GM21723 (cell line): Measurements from ENCODE around the gene ZNF574.
"Not testable (repeated sequence)": the region's sequence is repeated elsewhere in the genome, so short reads cannot be mapped to it uniquely, and the experiment has no call there.

Experiments
- ATAC-seq: cut with Tn5 transposase; IDR thresholded peaks from one replicate; pipeline ENCODE4 v1.9.1; 2021; ENCODE audit warnings: mild to moderate bottlenecking, moderate library complexity; ENCODE audit not compliant: unreplicated experiment

The ZNF574 gene

DNA sequence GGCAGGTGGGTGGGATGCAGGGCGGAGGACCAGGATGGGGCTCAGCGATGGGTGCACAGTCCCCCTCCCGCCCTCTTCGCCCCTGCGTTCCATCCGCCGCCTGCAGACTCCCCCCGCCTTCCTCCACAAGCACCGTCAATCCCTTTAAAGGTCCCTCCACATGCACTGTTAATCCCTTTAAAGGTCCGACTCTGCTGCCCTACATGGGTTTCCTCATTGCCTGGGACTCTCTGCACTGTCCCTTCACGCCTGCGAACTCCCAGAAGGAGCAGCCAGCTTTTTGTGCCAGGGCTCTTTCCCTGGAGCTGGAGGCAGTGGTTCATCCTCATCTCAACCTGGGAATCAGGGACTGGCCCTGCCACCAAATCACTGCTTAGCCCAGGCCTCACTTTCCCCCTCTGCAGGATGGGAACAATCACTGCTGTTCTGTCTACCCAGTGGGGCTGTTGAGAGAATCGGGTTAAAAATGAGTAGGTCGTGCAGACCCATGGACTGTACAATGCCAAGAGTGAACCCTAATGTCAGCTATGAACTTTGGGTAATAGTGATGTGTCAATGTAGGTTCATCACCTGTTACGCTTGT lies 20.4 kb downstream of the ZNF574 start:
- no peak for ATAC-seq

GRCh38 chr19:42097461-42097860 lies 21.5 kb downstream of the ZNF574 start:
- ATAC-seq, result no peak

DNA sequence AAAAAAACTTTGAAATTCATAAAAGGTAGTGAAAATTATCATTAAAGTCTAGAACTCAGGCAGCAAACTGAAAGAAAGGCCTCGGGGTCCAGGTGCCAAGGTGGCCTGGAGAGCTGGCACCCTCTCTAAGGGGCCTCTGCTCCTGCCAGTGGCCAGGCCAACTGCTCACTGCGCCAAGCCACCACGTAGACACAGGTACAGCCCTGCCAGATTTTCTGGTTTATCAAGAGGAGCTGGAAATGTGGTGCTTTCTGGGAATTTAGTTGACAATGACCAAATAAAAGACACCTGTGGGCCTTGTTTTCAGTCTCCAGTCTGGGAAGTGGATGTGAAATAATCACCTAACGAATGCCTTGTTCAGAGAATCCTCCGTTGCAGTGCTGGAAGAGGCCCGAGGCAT lies 22.8 kb downstream of the ZNF574 start:
- no peak for ATAC-seq

- ATAC-seq, result no peak
Measured at GRCh38 chr19:42099336-42099925, 23.5 kb downstream of the ZNF574 start.

DNA sequence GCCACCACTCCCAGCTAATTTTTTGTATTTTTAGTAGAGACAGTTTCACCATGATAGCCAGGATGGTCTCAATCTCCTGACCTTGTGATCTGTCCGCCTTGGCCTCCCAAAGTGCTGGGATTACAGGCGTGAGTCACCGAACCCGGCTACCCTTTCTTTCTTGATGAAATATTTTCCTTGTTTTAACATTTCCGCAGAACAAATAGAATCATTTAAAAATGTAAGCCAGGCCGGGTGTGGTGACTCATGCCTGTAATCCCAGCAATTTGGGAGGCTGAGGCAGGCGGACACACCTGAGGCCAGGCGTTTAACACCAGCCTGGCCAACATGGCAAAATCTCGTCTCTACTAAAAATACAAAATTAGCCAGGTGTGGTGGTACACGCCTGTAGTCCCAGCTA lies 24.3 kb downstream of the ZNF574 start:
- ATAC-seq, result not testable (repeated sequence)

- no peak for ATAC-seq
Measured at GRCh38 chr19:42102877-42103276, 26.9 kb downstream of the ZNF574 start.

DNA sequence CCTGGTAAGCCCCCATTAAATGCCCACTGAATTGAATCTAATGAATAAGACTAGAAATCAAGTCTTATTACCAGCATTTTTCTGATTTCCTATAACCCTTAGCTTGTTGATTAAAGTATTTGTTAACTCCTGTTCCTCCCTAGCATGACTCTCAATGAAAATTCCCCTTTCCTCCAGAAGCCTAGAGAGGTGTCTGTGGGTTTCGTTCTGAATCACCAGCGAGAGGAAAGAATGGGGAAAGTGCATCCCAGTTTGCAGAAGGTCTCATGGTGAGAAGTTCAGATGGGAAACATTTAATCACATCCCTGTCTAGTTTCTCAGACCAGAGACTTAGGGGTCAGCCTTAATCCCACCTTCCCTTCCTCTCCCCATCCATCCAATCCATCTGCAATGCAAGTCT lies 29.4 kb downstream of the ZNF574 start:
- ATAC-seq, result no peak

DNA sequence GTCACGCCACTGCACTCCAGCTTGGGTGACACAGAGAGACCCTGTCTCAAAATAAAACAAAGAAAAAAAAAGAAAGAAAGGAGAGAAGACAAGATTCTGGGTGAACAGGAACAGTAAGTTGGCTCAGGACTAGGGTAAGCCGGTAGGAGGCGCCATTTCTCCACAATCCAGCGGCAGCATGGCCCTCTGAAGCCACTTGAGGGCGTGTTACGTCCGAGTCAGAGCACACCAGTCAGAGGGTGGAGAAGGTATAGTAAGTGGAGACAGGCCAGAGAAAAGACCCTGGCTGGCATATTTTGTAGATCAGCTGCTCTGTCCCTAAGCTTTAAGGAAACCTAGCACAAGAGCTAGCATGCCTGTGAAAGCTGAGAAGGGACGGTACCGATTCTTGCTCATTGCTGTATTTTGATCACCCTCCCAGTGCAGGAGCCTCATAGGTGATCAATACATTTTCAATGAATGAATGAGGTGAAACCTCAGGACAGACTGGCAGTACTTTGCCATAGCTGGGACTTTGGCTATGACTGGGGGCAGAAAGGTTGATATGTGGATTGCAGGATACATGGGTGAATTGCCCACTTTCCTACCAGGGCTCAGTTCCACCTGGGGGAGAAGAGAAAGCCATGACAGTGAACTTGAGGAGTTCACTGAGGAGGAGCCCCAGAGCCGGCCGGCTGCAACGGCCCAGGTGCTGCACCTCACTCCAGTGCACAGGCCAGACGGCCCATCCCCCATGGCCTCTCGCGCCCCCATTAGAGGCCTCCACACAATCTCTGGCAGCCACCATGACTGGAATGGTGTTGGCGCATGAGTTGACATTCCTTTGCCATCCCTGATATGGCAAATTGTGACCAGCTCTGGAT lies 32.8 kb downstream of the ZNF574 start:
- ATAC-seq, result peak; percentile 78

- ATAC-seq, result no peak
Measured at GRCh38 chr19:42109896-42110295, 33.9 kb downstream of the ZNF574 start.

DNA sequence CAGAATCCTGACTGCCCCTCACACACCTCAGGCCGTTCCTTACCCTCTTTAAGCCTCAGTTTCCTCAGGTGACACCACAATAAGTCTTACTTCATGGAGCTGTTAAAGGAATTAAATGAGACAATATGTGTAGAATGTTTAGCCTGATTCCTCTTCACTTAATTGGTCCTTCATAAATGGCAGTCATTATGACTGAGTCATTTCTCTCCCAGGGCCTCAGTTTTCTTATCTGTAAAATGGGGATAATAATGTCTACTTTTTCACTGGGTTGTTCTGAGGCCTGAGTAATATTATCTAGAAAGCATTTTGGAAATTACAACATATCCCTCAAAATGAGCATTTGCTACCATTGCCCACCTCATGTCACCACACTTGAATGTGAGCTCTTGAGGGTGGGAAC lies 34.7 kb downstream of the ZNF574 start:
- no peak for ATAC-seq

DNA sequence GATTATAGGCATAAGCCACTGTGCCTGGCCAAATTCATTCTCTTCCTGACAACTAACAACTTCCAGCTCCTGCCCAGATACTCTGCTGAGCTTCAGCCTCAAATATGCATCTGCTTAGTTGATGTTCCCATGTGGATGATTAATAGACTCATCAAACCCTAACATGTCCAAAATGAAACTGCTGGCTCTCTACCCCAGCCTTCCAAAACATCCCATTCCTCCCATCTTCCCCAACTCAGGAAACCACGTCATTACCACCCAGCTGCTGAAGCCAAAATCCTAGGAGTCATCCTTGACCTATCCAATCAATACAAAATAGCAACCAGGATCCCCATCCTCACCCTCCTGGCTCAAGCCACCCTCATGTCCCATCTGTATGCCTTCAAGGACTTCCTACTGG lies 35.4 kb downstream of the ZNF574 start:
- no peak for ATAC-seq

- ATAC-seq, result no peak
Measured at GRCh38 chr19:42111811-42112210, 35.8 kb downstream of the ZNF574 start.

DNA sequence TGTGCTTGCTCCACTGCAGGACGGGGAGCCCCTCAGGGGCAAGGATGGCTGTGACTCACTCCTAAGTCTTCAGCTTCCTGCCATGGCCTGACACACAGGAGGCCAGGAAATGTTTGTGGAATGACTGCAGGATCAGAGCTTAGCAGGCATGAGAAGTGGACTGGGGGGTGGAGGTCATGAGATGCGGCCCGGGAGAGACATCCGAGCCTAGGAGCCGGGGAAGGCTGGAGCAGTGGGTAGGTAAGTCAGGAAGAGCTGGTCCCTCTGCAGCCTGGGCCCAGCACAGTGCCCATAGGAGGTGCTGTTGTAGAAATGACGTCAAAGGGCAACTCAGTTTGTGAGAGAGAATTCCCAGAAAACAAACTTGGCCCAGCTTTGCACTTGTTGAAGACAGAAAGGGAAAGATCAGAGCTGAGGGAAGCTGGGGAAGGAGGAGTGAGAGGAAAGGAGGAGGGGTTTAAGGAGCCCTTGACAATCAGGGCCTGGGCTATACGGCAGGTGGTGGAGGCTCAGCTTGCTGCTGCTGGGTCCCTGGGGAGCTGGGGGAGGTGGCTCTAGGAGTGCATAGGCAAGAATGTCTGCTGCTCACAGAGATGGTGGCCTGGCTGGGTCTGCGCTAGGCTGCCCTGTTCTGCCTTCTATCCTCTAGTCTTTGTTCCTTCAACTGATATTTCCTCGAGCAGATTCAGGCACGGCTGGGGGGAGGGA lies 37.8 kb downstream of the ZNF574 start:
- ATAC-seq, result peak; percentile 58

- ATAC-seq, result peak; percentile 60
Measured at GRCh38 chr19:42114412-42114811, 38.4 kb downstream of the ZNF574 start.

GRCh38 chr19:42115219-42115618 lies 39.3 kb downstream of the ZNF574 start:
- no peak for ATAC-seq

GRCh38 chr19:42115705-42116104 lies 39.7 kb downstream of the ZNF574 start:
- ATAC-seq, result no peak

- ATAC-seq, result no peak
Measured at GRCh38 chr19:42116308-42117075, 40.5 kb downstream of the ZNF574 start.

DNA sequence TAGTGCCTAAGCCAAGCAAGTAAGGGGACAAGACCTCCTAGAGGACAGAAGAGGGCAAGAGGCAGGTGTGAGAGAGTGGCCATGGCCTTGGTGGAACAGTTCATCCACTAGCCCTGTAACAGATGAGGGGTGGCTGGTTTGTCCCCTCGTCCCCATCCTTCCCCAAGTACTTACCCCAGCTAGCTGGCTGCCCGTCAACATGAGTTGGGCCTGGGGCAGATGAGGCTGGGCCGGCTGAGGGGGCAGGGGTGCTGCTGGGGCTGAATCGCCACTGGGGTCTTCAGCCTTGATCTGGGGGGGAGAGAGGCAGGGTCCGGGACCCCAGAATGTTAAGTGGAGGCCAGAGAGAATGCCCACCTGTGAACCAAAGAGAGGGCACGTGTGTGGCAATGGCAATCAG lies 41.1 kb downstream of the ZNF574 start:
- ATAC-seq, result no peak

DNA sequence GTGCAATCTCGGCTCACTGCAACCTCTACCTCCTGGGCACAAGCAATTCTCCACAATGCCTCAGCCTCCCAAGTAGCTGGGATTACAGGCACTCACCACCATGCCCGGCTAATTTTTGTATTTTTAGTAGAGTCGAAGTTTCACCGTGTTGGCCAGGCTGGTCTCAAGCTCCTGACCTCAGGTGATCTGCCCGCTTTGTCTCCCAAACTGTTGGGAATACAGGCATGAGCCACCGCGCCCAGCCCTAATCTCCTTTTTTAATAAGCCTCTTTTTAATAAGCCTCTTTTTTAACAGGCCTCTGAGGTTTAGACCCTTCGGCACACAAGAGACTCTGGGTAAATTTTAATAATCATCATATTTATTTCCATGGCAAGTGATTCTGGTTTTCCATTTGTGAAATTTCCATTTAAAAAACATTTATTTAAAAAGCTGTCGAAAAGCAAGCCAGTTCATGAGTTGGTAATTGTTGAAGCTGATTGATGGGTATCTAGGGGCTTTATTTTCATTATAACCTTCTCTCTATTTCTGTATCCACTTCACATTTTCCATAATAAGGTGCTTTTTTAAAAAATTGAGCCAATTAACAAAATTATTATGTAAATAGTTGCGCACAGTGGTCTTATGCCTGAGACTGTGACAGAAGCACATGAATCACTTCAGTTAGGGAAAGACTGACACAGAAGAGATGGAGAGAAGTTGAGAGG lies 44.5 kb downstream of the ZNF574 start:
- ATAC-seq, result no peak

GRCh38 chr19:42121036-42121621 lies 45.2 kb downstream of the ZNF574 start:
- no peak for ATAC-seq
